SK-N-SH treated with all-trans-retinoic acid at 6 μM for 48 hours (cell line): Measurements from ENCODE around the gene TMEM237.

Experiments
- TOX ChIP-seq: fragments of 250-450 bp; sonication (Bioruptor Pico); IDR thresholded peaks from 2 replicates; pipeline ENCODE4 v1.8.0; 2021; ENCODE audit warnings: mild to moderate bottlenecking, moderate library complexity, borderline replicate concordance
- ZFP30 ChIP-seq: fragments of 450-650 bp; formaldehyde crosslinking; IDR thresholded peaks from 2 replicates; pipeline ENCODE4 v1.5.0; 2022; ENCODE audit warnings: mild to moderate bottlenecking, moderate library complexity
- ZNF565 ChIP-seq: fragments of 450-650 bp; formaldehyde crosslinking; conservative IDR thresholded peaks from 2 replicates; pipeline ENCODE4 v1.5.0; 2020; ENCODE audit warnings: low read depth, mild to moderate bottlenecking, moderate library complexity

GRCh38 chr2:201654616-201655384 is 11.5 kb upstream of the TMEM237 start:
- TF ChIP-seq TOX (CRISPR knock-in tag) (no peak), ZFP30 (CRISPR knock-in tag) (no peak), ZNF565 (CRISPR knock-in tag) (no peak)
